DND-41 (cell line): Measurements from ENCODE around the gene ALG11.
"Not testable (repeated sequence)": the region's sequence is repeated elsewhere in the genome, so short reads cannot be mapped to it uniquely, and the experiment has no call there.

Experiments used
- ATAC-seq: fragments of 200-7000 bp; cut with Tn5 transposase; 3 replicates; pipeline ENCODE4 v1.9.1; 2021; ENCODE audit warnings: low read depth; ENCODE audit not compliant: insufficient read depth
- DNase-seq: peaks from one replicate; pipeline ENCODE4 v3.0.0-alpha.2; 2020
- H2AFZ ChIP-seq: 2 replicates; pipeline ENCODE4 v1.6.0; 2012; ENCODE audit warnings: low read depth, low read length
- H3K27ac ChIP-seq: 2 replicates; pipeline ENCODE4 v1.5.1; 2012; ENCODE audit warnings: low read length, inconsistent platforms
- H3K27me3 ChIP-seq: fragments of 200-600 bp; sonication (generic); 2 replicates; pipeline ENCODE4 v1.6.0; 2012; ENCODE audit warnings: low read length, mild to moderate bottlenecking, inconsistent platforms; ENCODE audit not compliant: insufficient read depth, poor library complexity
- H3K36me3 ChIP-seq: 2 replicates; pipeline ENCODE4 v1.5.1; 2012; ENCODE audit warnings: low read length, inconsistent platforms; ENCODE audit not compliant: insufficient read depth
- H3K4me1 ChIP-seq: 2 replicates; pipeline ENCODE4 v1.5.1; 2012; ENCODE audit warnings: mild to moderate bottlenecking, low read length; ENCODE audit not compliant: insufficient read depth
- H3K4me2 ChIP-seq: 2 replicates; pipeline ENCODE4 v1.6.0; 2012; ENCODE audit warnings: mild to moderate bottlenecking, moderate library complexity, low read length, inconsistent platforms; ENCODE audit not compliant: insufficient read depth
- H3K4me3 ChIP-seq, 2 experiments: fragments of 200-600 bp in 1 of 2; shearing (Covaris generic) in 1 of 2; 2 replicates each; pipeline ENCODE4 v1.5.1; 2012 to 2016; ENCODE audit warnings: inconsistent platforms in 2 of 2, low read length in 2 of 2, mild to moderate bottlenecking in 2 of 2, low read depth in 1 of 2, moderate library complexity in 1 of 2
- H3K79me2 ChIP-seq: 2 replicates; pipeline ENCODE4 v1.6.0; 2012; ENCODE audit warnings: low read length, inconsistent platforms; ENCODE audit not compliant: insufficient read depth
- H3K9ac ChIP-seq: 2 replicates; pipeline ENCODE4 v1.6.0; 2012; ENCODE audit warnings: low read depth, mild to moderate bottlenecking, inconsistent platforms, low read length, moderate library complexity
- H3K9me3 ChIP-seq: 2 replicates; pipeline ENCODE4 v1.5.1; 2012; ENCODE audit warnings: low read length, moderate library complexity, mild to moderate bottlenecking, inconsistent platforms; ENCODE audit not compliant: insufficient read depth, severe bottlenecking
- H4K20me1 ChIP-seq: 2 replicates; pipeline ENCODE4 v1.6.0; 2012; ENCODE audit warnings: low read length; ENCODE audit not compliant: insufficient read depth
- EZH2 ChIP-seq: IDR thresholded peaks from 3 replicates; pipeline ENCODE4 v1.6.1; 2012; ENCODE audit warnings: borderline replicate concordance, low read depth, mild to moderate bottlenecking, moderate library complexity, low read length, inconsistent platforms; ENCODE audit not compliant: severe bottlenecking
- TF ChIP-seq, protein P1 (sequence below): IDR thresholded peaks from 2 replicates; pipeline ENCODE4 v1.5.1; 2012; ENCODE audit warnings: borderline replicate concordance, low read length, moderate library complexity, mild to moderate bottlenecking; ENCODE audit not compliant: poor library complexity, severe bottlenecking; ENCODE audit errors: extremely low read depth

Gene ALG11

DNA sequence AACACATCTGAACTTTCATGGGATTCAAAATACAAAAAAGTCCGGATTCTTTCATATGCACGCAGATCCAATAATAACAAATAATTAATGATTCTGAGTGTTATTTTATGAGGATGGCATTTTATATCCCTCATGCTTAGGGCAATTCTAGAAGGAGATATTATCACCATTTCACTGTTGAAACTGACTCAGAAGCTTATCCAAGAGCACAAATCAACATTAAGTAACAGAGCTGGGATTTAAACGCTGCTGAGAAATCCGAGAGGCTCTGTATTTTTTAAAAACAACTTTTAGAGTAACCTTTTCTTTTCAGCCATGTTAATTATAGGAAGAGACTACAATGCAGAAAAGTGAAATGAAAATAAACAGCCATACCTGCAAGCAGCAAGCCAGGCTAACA, 31.3 kb upstream of the ALG11 start:
- Histone ChIP-seq H3K4me1 (no peaks in the 10 kb centered on the region), H3K9me3 (no peaks in the 10 kb centered on the region), H3K9ac (no peak overlapping the region), H3K27ac (no peak overlapping the region), H4K20me1 (no peaks in the 10 kb centered on the region), H3K4me3 (no peak overlapping the region), H2AFZ (no peak overlapping the region), H3K79me2 (no peaks in the 10 kb centered on the region), H3K36me3 (no peaks in the 10 kb centered on the region), H3K27me3 (no peaks in the 10 kb centered on the region), H3K4me2 (no peak overlapping the region)
- TF ChIP-seq, protein P1, sequence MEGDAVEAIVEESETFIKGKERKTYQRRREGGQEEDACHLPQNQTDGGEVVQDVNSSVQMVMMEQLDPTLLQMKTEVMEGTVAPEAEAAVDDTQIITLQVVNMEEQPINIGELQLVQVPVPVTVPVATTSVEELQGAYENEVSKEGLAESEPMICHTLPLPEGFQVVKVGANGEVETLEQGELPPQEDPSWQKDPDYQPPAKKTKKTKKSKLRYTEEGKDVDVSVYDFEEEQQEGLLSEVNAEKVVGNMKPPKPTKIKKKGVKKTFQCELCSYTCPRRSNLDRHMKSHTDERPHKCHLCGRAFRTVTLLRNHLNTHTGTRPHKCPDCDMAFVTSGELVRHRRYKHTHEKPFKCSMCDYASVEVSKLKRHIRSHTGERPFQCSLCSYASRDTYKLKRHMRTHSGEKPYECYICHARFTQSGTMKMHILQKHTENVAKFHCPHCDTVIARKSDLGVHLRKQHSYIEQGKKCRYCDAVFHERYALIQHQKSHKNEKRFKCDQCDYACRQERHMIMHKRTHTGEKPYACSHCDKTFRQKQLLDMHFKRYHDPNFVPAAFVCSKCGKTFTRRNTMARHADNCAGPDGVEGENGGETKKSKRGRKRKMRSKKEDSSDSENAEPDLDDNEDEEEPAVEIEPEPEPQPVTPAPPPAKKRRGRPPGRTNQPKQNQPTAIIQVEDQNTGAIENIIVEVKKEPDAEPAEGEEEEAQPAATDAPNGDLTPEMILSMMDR = no peak
- TF ChIP-seq EZH2 = no peak
- no peak for ATAC-seq
- DNase-seq = no peak

DNA sequence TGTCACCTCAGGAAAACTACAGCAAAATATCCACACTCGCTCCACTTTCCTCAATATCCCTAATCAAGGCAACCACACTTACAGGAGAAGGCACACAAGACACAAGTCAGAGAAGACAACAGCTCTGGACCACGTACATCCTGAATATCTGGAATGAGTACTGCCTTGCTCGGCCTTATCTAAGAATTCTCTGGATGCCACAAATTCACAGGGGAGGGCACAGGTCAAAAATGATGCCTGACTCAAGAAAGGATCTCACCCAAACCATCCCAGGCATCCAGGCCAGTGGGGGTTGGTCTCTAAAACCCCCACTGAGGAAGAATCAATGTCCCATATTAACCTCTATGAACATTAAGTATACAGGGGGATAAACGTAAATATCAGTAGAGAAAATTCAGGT, 30.8 kb upstream of the ALG11 start:
- Histone ChIP-seq H4K20me1 (no peaks in the 10 kb centered on the region), H2AFZ (no peak overlapping the region), H3K4me2 (no peak overlapping the region), H3K27me3 (no peaks in the 10 kb centered on the region), H3K27ac (no peak overlapping the region), H3K36me3 (no peaks in the 10 kb centered on the region), H3K9me3 (no peaks in the 10 kb centered on the region), H3K4me3 (no peak overlapping the region), H3K9ac (no peak overlapping the region), H3K79me2 (no peaks in the 10 kb centered on the region), H3K4me1 (no peaks in the 10 kb centered on the region)
- ATAC-seq = no peak
- TF ChIP-seq EZH2 = no peak
- TF ChIP-seq, protein P1 = no peak
- no peak for DNase-seq

DNA sequence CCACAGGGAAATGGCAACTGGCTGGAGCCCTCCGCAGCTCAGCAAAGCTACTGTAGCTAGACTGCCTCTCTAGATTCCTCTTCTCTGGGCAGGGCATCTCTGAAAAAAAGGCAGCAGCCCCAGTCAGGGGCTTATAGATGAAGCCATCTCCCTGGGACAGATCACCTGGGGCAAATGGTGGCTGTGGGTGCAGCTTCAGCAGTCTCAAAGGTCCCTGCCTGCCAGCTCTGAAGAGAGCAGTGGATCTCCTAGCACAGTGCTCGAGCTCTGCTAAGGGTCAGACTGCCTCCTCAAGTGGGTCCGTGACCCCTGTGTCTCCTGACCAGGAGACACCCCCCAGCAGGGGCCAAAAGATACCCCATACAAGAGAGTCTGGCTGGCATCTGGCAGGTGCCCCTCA, 28.9 kb upstream of the ALG11 start:
- not testable (repeated sequence) for H3K79me2 ChIP-seq, DNase-seq, H3K27me3 ChIP-seq, H3K4me1 ChIP-seq, H2AFZ ChIP-seq, H3K4me3 ChIP-seq, H3K9me3 ChIP-seq, H4K20me1 ChIP-seq, H3K4me2 ChIP-seq, H3K36me3 ChIP-seq, H3K9ac ChIP-seq, H3K27ac ChIP-seq, ATAC-seq

DNA sequence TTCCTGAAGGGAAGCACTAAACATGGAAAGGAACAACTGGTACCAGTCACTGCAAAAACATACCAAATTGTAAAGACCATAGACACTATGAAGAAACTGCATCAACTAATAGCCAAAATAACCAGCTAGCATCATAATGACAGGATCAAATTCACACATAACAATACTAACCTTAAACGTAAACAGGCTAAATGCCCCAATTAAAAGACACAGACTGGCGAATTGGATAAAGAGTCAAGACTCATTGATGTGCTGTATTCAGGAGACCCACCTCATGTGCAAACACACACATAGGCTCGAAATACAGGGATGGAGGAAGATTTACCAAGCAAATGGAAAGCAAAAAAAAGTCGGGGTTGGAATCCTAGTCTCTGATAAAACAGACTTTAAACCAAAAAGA, 27.3 kb upstream of the ALG11 start:
- not testable (repeated sequence) for H3K9ac ChIP-seq, DNase-seq, H3K27me3 ChIP-seq, H2AFZ ChIP-seq, H3K27ac ChIP-seq, H3K79me2 ChIP-seq, H3K4me1 ChIP-seq, H3K4me2 ChIP-seq, ATAC-seq, H4K20me1 ChIP-seq, H3K36me3 ChIP-seq, H3K9me3 ChIP-seq, H3K4me3 ChIP-seq
